Hippocampal formation (tissue), 2 donors: ENCODE data around the gene FREM3.
"Not testable (repeated sequence)": the region's sequence is repeated elsewhere in the genome, so short reads cannot be mapped to it uniquely, and the experiment has no call there.

Experiments used
- DNase-seq, 2 donors: peaks; one replicate each; lab custom pipeline; 2025; lab: John Stamatoyannopoulos, UW

FREM3 gene

GRCh38 chr4:143581331-143581946, 119.0 kb downstream of the FREM3 start:
- DNase-seq: no peak

GRCh38 chr4:143575331-143575730, 125.1 kb downstream of the FREM3 start:
- DNase-seq: no peak

GRCh38 chr4:143564472-143564871, 136.0 kb downstream of the FREM3 start:
- DNase-seq: no peak

DNA sequence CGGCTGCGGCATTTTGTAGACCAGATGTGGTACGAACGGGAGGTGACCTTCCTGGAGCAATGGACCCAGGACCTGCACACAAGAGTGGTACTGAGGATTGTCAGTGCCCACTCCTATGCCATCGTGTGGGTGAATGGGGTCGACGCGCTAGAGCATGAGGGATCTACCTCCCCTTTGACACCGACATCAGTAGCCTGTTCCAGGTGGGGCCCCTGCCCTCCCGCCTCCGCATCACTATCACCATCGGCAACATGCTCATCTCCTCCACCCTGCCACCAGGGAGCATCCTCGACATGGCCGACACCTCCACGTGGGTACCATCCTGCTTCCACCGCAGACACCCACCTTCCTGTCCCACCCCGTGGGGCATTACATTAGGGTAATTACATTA, 140.7 kb downstream of the FREM3 start:
- DNase-seq: no peak

GRCh38 chr4:143558823-143559756, 141.4 kb downstream of the FREM3 start:
- peak; percentile 34 for DNase-seq

DNA sequence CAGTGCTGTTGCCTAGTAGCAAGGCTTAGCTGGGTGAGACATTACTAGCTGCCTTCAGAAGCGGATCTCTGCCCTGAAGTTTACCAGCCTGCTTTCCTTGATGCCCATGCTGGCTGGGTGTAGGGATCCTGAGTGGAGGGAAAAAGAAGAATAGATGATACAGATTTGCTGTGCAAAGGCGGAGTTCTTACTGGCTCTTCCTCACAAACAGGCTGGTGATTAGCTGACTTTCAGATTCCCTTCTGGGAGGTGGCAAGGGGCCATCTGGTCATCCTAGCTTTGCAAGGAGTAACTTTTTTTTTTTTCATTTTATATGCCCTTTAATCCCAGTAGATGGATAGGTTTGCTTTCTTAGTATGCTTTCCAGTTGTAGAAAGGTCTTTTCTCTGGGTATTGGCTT, 142.2 kb downstream of the FREM3 start:
- no peak for DNase-seq

GRCh38 chr4:143555676-143556075, 144.8 kb downstream of the FREM3 start:
- no peak for DNase-seq

- no peak for DNase-seq
Measured at GRCh38 chr4:143554728-143555597, 145.5 kb downstream of the FREM3 start.

GRCh38 chr4:143549928-143550327, 150.5 kb downstream of the FREM3 start:
- no peak for DNase-seq

- DNase-seq: no peak
Measured at GRCh38 chr4:143539670-143540023, 160.8 kb downstream of the FREM3 start.

GRCh38 chr4:143538979-143539669, 161.4 kb downstream of the FREM3 start:
- DNase-seq: no peak

DNA sequence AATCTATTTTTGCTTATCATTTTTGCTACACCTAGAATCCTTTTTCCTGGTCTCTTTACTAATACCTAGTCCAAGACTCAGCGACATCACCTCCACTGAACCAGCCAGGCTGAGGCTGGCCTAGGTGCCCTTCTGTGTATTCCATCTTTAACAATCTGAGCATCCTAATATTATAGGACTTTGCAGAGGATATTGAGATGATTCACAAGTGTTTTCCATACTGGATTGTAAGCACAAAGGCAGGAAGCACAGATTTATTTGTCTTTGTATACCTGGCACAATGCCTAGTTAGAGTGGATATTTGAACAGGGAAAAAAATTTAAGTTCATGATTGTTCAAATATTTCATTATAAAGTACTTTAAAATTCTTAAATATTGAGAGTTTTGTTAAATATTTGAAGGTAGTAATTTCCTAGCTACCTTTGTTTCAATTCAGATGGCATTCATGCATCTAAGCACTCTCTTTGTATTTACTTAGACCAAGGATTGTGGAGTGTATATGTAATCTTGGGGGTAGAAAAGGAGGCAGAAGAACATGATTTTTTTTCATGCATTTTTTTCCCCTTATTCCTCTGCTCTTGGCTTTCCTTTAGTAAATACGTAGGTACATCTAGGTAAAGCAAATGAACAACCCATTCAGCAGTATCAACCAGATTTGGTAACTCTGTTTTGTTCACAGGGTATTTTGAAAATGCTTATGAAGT, 168.5 kb downstream of the FREM3 start:
- no peak for DNase-seq

- no peak for DNase-seq
Measured at GRCh38 chr4:143531380-143531779, 169.1 kb downstream of the FREM3 start.

DNA sequence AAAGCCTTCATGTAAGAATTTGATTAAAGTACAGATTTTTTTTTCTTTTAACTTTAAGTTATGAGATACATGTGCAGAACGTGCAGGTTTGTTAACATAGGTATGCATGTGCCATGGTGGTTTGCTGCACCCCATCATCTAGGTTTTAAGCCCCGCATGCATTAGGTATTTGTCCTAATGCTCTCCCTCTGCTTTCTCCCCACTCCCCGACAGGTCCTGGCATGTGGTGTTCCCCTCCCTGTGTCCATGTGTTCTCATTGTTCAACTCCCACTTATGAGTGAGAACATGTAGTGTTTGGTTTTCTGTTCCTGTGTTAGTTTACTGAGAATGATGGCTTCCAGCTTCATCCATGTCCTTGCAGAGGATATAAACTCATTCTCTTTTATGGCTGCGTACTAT, 172.4 kb downstream of the FREM3 start:
- DNase-seq: not testable (repeated sequence)
